A549 treated with ZK216348 at 1 μM for 4 hours (cell line): ENCODE data around the gene ATP13A2. TPM values are rescaled to one million over a fixed set of nuclear protein-coding genes. Genes with fewer than 3 reads are reported as not detected.

Experiments used
- total RNA-seq: library from RNA; stranded (reverse); fragments of 200-300 nt; extraction: Qiagen RNA extraction; gene quantifications from 5 replicates; pipeline ENCODE4 v1.2.3, GENCODE V29; 2022; ENCODE audit warnings: low read depth

ATP13A2 gene
- 23.1 to 35.2 TPM (median 28.6 TPM) in 5 replicates for total RNA-seq

GRCh38 chr1:17011439-17012307 is at the start of gene ATP13A2:
Gene ATP13A2, minus strand, starts transcription at chr1:17011928. Its CDS starts 190 bp downstream, at chr1:17011738.

GRCh38 chr1:17053685-17054410 is 42.1 kb upstream of the ATP13A2 start, which contains the start of gene SDHB:
Gene SDHB, minus strand, starts transcription at chr1:17054032. Its CDS starts 13 bp downstream, at chr1:17054019.

GRCh38 chr1:16980473-16981268 is 31.1 kb downstream of the ATP13A2 start, which contains the start of gene MFAP2:
Gene MFAP2, minus strand, starts transcription at chr1:16980620. Its CDS starts 2,347 bp downstream, at chr1:16978273.

Other genes starting within 250 kb of the ATP13A2 start
- not detected in 5 replicates for gene RNU1-2, start 115.9 kb downstream of the ATP13A2 start, total RNA-seq
- gene CROCC, start 90.0 kb downstream of the ATP13A2 start, total RNA-seq = 4.4 to 11.2 TPM (median 8.7 TPM) in 5 replicates
- gene MFAP2, start 31.3 kb downstream of the ATP13A2 start, total RNA-seq = 0.26 to 0.71 TPM (median 0.46 TPM) in 4 of 5 replicates, not detected in the other
- 100 to 107 TPM (median 105 TPM) in 5 replicates for gene SDHB, start 42.1 kb upstream of the ATP13A2 start, total RNA-seq
- 1.1 to 1.3 TPM (median 1.1 TPM) in 5 replicates for gene PADI2, start 107.5 kb upstream of the ATP13A2 start, total RNA-seq
- gene PADI1, start 193.2 kb upstream of the ATP13A2 start, total RNA-seq = 0.86 to 2.1 TPM (median 1.9 TPM) in 5 replicates
- gene PADI3, start 237.2 kb upstream of the ATP13A2 start, total RNA-seq = 0.99 to 1.4 TPM (median 1.3 TPM) in 5 replicates